HL-60 (cell line): ENCODE measurements around the gene OMG.
A peak's percentile ranks its signal among the peaks of the same experiment; 100 is the strongest.
"Not testable (repeated sequence)": the region's sequence is repeated elsewhere in the genome, so short reads cannot be mapped to it uniquely, and the experiment has no call there.

Source experiments
- DNase-seq, 2 experiments: peaks; one replicate each; pipeline ENCODE4 v3.0.0-alpha.2; 2010 to 2020; ENCODE audit warnings: low read depth in 1 of 2, low spot score in 1 of 2
- H3K27ac ChIP-seq: fragments of 250-450 bp; sonication (Bioruptor Pico); replicated peaks from 2 replicates; pipeline ENCODE4 v1.5.1; 2020; ENCODE audit warnings: mild to moderate bottlenecking, moderate library complexity
- H3K27me3 ChIP-seq: fragments of 250-450 bp; sonication (Bioruptor Pico); 2 replicates; pipeline ENCODE4 v1.5.1; 2021; ENCODE audit warnings: mild to moderate bottlenecking, moderate library complexity; ENCODE audit not compliant: insufficient read depth, poor library complexity, severe bottlenecking
- H3K4me3 ChIP-seq: replicated peaks from 2 replicates; pipeline ENCODE4 v1.5.1; 2011; ENCODE audit warnings: mild to moderate bottlenecking, control low read depth, low read length; ENCODE audit not compliant: insufficient read depth
- CTCF ChIP-seq: IDR thresholded peaks from one replicate; pipeline ENCODE4 v1.5.1; 2011; ENCODE audit warnings: low read length, control low read depth, inconsistent platforms; ENCODE audit not compliant: insufficient read depth
- GABPA ChIP-seq: IDR thresholded peaks from 2 replicates; pipeline ENCODE4 v1.6.1; 2012; ENCODE audit warnings: low read depth
- POLR2AphosphoS5 ChIP-seq: IDR thresholded peaks from 2 replicates; pipeline ENCODE4 v1.6.1; 2012; ENCODE audit warnings: low read depth
- REST ChIP-seq: IDR thresholded peaks from 2 replicates; pipeline ENCODE4 v1.6.1; 2012; ENCODE audit warnings: low read depth; ENCODE audit not compliant: insufficient replicate concordance
- SPI1 ChIP-seq: IDR thresholded peaks from 2 replicates; pipeline ENCODE4 v1.6.1; 2012; ENCODE audit warnings: low read depth, mild to moderate bottlenecking, borderline replicate concordance

Gene OMG

DNA sequence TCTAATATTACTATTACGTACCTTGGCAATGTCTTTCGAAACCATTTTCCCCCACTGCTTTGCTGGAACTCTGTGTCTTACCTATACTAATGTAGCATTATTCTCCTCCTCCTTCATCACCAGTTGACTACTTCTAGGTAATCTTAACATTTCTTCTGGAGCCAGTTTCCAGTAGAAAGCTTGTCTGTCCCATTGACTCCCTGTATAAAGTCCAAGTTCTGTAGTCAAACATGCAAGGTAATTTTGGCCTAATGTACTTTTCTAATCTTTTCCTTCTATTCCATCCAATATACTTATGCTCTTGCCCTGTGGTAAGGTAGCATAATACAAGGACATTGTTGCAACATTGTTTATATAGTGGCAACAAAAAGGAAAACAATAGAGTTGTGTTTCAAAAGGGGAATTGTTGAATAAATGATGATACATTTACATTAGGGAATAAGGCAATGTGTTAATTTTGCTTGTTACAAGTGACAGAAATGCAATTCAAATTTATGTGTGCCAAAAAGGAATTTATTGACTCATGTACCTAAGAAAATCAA, 27.9 kb downstream of the OMG start:
- H3K27me3 ChIP-seq: no peaks in the 10 kb centered on the region
- H3K27ac ChIP-seq: no peak overlapping the region
- no peak for DNase-seq
- TF ChIP-seq CTCF (no peak), SPI1 (no peak), GABPA (no peak), REST (no peak), POLR2AphosphoS5 (no peak)
- H3K4me3 ChIP-seq: no peak overlapping the region

GRCh38 chr17:31266042-31266441, 31.0 kb downstream of the OMG start:
- no peaks in the 10 kb centered on the region for H3K27me3 ChIP-seq
- no peak overlapping the region for H3K4me3 ChIP-seq
- TF ChIP-seq REST (no peak), GABPA (no peak), CTCF (no peak), POLR2AphosphoS5 (no peak), SPI1 (no peak)
- DNase-seq: peak in 1 of 2 experiments; percentile 11
- no peak overlapping the region for H3K27ac ChIP-seq

DNA sequence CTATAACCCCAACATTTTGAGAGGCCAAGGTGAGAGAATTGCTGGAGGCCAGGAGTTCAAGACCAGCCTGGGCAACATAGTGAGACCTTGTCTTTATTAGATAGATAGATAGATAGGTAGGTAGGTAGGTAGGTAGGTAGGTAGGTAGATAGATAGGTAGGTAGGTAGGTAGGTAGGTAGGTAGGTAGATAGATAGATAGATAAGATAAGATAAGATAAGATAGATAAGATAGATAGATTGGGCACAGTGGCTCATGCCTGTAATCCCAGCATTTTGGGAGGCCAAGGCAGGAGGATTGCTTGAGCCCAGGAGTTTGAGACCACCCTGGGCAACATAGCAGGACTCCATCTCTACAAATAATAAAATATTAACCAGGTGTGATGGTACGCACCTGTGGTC, 34.1 kb downstream of the OMG start:
- not testable (repeated sequence) for H3K27ac ChIP-seq, H3K27me3 ChIP-seq, DNase-seq, H3K4me3 ChIP-seq

- H3K27me3 ChIP-seq: no peaks in the 10 kb centered on the region
- H3K27ac ChIP-seq: no peak overlapping the region
- no peak for DNase-seq
- no peak overlapping the region for H3K4me3 ChIP-seq
- TF ChIP-seq CTCF (no peak), REST (no peak), GABPA (no peak), SPI1 (no peak)
Observed at GRCh38 chr17:31261601-31262000, 35.4 kb downstream of the OMG start.
